GM19043 (cell line): ENCODE results near the gene RUFY3.
A peak's percentile ranks its signal among the peaks of the same experiment; 100 is the strongest.
"Not testable (repeated sequence)": the region's sequence is repeated elsewhere in the genome, so short reads cannot be mapped to it uniquely, and the experiment has no call there.

Experiments used
- ATAC-seq: cut with Tn5 transposase; IDR thresholded peaks from one replicate; pipeline ENCODE4 v1.9.1; 2021; ENCODE audit warnings: low read depth; ENCODE audit not compliant: unreplicated experiment

Gene RUFY3

GRCh38 chr4:70768301-70768948 lies 46.7 kb downstream of the RUFY3 start:
- no peak for ATAC-seq

GRCh38 chr4:70769396-70769795 lies 47.6 kb downstream of the RUFY3 start:
- not testable (repeated sequence) for ATAC-seq

GRCh38 chr4:70772929-70773555 lies 51.3 kb downstream of the RUFY3 start:
- no peak for ATAC-seq

GRCh38 chr4:70778888-70779422 lies 57.2 kb downstream of the RUFY3 start:
- no peak for ATAC-seq

GRCh38 chr4:70783096-70783495 lies 61.3 kb downstream of the RUFY3 start:
- ATAC-seq: no peak

- ATAC-seq: no peak
These were observed 65.7 kb downstream of the RUFY3 start for GRCh38 chr4:70787496-70787895.

- no peak for ATAC-seq
These were observed 67.0 kb downstream of the RUFY3 start for GRCh38 chr4:70788733-70789132.

- no peak for ATAC-seq
These were observed 71.9 kb downstream of the RUFY3 start for GRCh38 chr4:70793626-70794025.

GRCh38 chr4:70801265-70801809 lies 79.6 kb downstream of the RUFY3 start:
- ATAC-seq: peak; percentile 67

- no peak for ATAC-seq
These were observed 81.3 kb downstream of the RUFY3 start for GRCh38 chr4:70802928-70803580.

GRCh38 chr4:70808151-70808550 lies 86.4 kb downstream of the RUFY3 start:
- ATAC-seq: no peak

GRCh38 chr4:70815370-70815769 lies 93.6 kb downstream of the RUFY3 start:
- ATAC-seq: no peak

- ATAC-seq: no peak
These were observed 95.1 kb downstream of the RUFY3 start for GRCh38 chr4:70816894-70817293.

GRCh38 chr4:70818173-70818855 lies 96.5 kb downstream of the RUFY3 start:
- peak; percentile 50 for ATAC-seq

- ATAC-seq: no peak
These were observed 97.2 kb downstream of the RUFY3 start for GRCh38 chr4:70818921-70819320.

GRCh38 chr4:70829015-70829414 lies 107.3 kb downstream of the RUFY3 start:
- ATAC-seq: no peak

- no peak for ATAC-seq
These were observed 107.7 kb downstream of the RUFY3 start for GRCh38 chr4:70829492-70829891.

GRCh38 chr4:70830054-70830453 lies 108.3 kb downstream of the RUFY3 start:
- no peak for ATAC-seq

- ATAC-seq: no peak
These were observed 109.5 kb downstream of the RUFY3 start for GRCh38 chr4:70831293-70831692.

- no peak for ATAC-seq
These were observed 111.9 kb downstream of the RUFY3 start for GRCh38 chr4:70833675-70834074.

- no peak for ATAC-seq
These were observed 114.3 kb downstream of the RUFY3 start for GRCh38 chr4:70836081-70836480.
